H7 (cell line): ENCODE results near the gene EIF3J. TPM values are rescaled to one million over a fixed set of nuclear protein-coding genes. Genes with fewer than 3 reads are reported as not detected.
"Not testable (repeated sequence)": the region's sequence is repeated elsewhere in the genome, so short reads cannot be mapped to it uniquely, and the experiment has no call there.

ENCODE experiments used
- DNase-seq: peaks from one replicate; pipeline ENCODE4 v3.0.0; 2012
- H3K27me3 ChIP-seq: 2 replicates; pipeline ENCODE4 v1.6.0; 2011; ENCODE audit warnings: mild to moderate bottlenecking, low read length; ENCODE audit not compliant: control insufficient read depth, insufficient read depth
- H3K36me3 ChIP-seq: replicated peaks from 2 replicates; pipeline ENCODE4 v1.5.1; 2011; ENCODE audit warnings: low read length; ENCODE audit not compliant: control insufficient read depth, insufficient read depth
- H3K4me3 ChIP-seq: 2 replicates; pipeline ENCODE4 v1.5.1; 2011; ENCODE audit warnings: low read depth, mild to moderate bottlenecking, control low read depth, low read length, moderate library complexity; ENCODE audit not compliant: insufficient read depth
- total RNA-seq: library from RNA; depleted of rRNA; stranded (reverse); fragments of >200 nt; shearing (Covaris generic); gene quantifications from 2 replicates; pipeline ENCODE4 v1.2.3, GENCODE V29; 2014

EIF3J gene
- total RNA-seq, 1 experiment from 2014 or later, result 32.7 TPM

GRCh38 chr15:44554934-44555723 is 18.2 kb downstream of the EIF3J start:
- H3K36me3 ChIP-seq, result peaks cover 19% of the 10 kb centered on the region

GRCh38 chr15:44560926-44561325 is 24.0 kb downstream of the EIF3J start:
- peaks cover 53% of the 10 kb centered on the region for H3K36me3 ChIP-seq
- H3K4me3 ChIP-seq, DNase-seq: not testable (repeated sequence)

More at GRCh38 chr15:44554934-44555723, 18.2 kb downstream of the EIF3J start:
- no peaks in the 10 kb centered on the region for H3K27me3 ChIP-seq
- DNase-seq, result no peak
- H3K4me3 ChIP-seq, result no peak overlapping the region

GRCh38 chr15:44565387-44566154 is 28.6 kb downstream of the EIF3J start:
- DNase-seq, result no peak
- Histone ChIP-seq H3K27me3 (no peaks in the 10 kb centered on the region), H3K36me3 (peaks cover 48% of the 10 kb centered on the region), H3K4me3 (no peak overlapping the region)

More at GRCh38 chr15:44560926-44561325, 24.0 kb downstream of the EIF3J start:
- H3K27me3 ChIP-seq, result not testable (repeated sequence)

DNA sequence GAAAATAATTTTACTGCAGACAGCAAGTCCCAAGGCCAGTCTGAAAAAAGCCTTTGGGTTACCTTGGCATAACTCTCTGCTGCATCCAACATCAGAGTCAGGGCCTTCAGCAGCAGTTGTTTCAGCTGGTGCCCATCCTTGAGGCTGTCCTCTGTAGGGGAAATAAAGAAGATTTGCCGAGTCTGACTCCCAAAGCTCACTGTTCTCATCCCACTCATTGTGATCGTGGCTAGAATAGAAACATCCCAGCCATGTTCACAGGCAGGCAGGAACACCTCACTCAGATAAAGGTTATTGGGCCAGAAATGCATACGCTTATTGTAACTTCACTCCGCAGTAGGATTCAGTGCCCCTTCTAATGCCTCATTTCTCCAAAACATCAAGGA is 29.2 kb downstream of the EIF3J start:
- Histone ChIP-seq H3K27me3 (no peaks in the 10 kb centered on the region), H3K4me3 (no peak overlapping the region), H3K36me3 (peaks cover 44% of the 10 kb centered on the region)
- DNase-seq, result no peak

DNA sequence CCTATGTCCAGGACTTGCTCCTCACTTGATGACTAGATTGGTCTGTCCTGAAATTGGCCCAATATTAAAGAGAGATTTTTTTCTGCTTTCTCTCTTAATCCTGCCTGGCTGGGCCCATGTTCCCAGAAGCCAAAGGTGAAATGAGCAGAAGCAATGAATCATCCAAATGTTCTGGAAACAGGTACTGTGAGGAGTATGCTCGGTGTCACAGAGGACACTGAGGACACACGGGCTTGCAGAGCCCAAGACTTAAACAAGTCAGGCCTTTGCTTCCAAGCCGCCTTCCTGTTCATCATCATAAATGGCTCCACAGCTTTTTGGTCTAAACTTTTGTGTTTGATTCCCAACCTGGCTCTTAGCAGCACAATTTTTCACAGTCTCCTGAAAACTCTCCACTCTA is 31.4 kb downstream of the EIF3J start:
- Histone ChIP-seq H3K36me3 (peaks cover 33% of the 10 kb centered on the region), H3K27me3 (no peaks in the 10 kb centered on the region), H3K4me3 (no peak overlapping the region)
- DNase-seq, result no peak

- Histone ChIP-seq H3K4me3 (no peak overlapping the region), H3K36me3 (peaks cover 30% of the 10 kb centered on the region), H3K27me3 (no peaks in the 10 kb centered on the region)
- no peak for DNase-seq
These were observed 32.4 kb downstream of the EIF3J start for GRCh38 chr15:44569316-44569715.

DNA sequence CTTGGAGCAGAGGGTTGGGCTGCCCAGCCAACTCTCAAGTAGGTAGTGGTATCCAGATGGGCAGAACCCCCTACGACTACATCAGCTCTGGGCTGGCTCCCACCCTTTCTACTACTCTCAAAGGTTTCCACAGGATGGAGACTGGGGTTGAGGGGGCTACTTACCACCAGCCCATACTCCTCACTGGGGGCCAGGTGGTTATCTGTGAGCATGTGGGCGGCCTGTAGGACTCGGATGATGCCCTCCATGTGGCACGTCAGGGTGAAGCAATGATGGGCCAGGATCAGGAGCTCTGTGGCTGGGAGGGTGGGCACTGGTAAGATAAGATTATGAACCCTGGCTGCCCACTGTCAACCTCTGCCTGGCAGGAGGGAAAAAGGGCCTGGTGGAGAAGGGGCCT is 33.4 kb downstream of the EIF3J start:
- H3K4me3 ChIP-seq, result no peak overlapping the region
- H3K27me3 ChIP-seq, result no peaks in the 10 kb centered on the region
- H3K36me3 ChIP-seq, result peaks cover 19% of the 10 kb centered on the region
- no peak for DNase-seq

DNA sequence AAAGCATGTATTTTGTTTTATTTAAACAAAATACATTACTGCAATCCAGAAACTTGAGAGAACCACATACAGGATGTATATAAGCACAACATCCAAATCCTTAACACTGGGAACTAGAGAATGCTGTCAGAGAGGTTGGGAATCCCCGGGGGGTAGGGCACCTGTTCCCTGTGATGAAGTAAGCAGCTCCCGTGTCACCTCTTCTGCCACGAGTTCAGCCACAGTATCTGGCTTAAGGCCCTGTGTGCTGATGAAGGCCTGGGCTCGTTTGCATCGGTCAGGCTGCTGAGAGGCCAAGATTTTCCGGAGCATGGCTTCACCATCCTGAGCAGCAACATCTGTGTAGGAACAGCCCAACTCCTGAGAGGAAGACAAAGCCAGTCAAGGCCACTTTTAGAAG is 36.4 kb downstream of the EIF3J start:
- DNase-seq, result no peak
- Histone ChIP-seq H3K4me3 (no peak overlapping the region), H3K36me3 (peaks cover 6% of the 10 kb centered on the region), H3K27me3 (no peaks in the 10 kb centered on the region)

- H3K36me3 ChIP-seq, result peaks cover 6% of the 10 kb centered on the region
- H3K4me3 ChIP-seq, result no peak overlapping the region
- DNase-seq, result no peak
- no peaks in the 10 kb centered on the region for H3K27me3 ChIP-seq
These were observed 37.8 kb downstream of the EIF3J start for GRCh38 chr15:44574734-44575133.

DNA sequence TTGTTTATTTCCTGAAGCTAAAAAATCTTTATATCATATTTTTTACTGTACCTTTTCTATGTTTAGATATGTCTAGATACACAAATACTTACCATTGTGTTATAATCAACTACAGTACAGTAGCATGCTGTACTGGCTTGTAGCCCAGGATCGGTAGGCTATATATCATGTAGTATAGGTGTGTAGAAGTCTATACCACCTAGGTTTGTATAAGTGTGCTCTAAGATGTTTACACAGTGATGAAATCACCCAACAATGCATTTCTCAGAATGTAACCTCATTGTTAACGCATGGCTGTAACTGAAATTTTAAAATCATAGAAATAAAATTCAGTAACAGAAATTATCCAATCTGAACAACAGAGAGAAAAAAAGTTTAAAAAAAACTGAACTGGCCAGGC is 43.2 kb downstream of the EIF3J start:
- DNase-seq, result no peak
- Histone ChIP-seq H3K4me3 (no peak overlapping the region), H3K36me3 (peaks cover 10% of the 10 kb centered on the region), H3K27me3 (no peaks in the 10 kb centered on the region)

GRCh38 chr15:44584162-44584749 is 47.3 kb downstream of the EIF3J start:
- Histone ChIP-seq H3K36me3 (peaks cover 12% of the 10 kb centered on the region), H3K27me3 (no peaks in the 10 kb centered on the region), H3K4me3 (no peak overlapping the region)
- DNase-seq, result peak; percentile 63

DNA sequence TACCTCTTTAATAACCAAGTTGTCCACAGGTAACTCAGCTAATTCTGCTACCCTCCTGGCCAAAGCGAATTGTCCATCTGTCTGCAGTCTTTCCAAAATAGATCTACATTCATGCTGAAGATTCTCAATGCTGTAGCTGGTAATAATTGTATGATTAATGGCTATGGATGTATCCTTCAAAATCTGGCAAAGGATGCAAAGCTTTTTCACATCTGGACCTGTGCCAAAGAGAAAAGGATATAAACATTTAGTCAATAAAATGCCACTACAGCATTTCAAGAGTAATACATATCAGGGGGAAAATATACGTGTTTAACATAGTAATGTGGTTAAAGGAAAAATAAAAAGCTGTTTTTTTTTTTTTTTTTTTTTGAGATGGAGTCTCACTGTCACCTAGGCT is 48.7 kb downstream of the EIF3J start:
- Histone ChIP-seq H3K4me3 (no peak overlapping the region), H3K27me3 (no peaks in the 10 kb centered on the region), H3K36me3 (peaks cover 14% of the 10 kb centered on the region)
- DNase-seq, result no peak

DNA sequence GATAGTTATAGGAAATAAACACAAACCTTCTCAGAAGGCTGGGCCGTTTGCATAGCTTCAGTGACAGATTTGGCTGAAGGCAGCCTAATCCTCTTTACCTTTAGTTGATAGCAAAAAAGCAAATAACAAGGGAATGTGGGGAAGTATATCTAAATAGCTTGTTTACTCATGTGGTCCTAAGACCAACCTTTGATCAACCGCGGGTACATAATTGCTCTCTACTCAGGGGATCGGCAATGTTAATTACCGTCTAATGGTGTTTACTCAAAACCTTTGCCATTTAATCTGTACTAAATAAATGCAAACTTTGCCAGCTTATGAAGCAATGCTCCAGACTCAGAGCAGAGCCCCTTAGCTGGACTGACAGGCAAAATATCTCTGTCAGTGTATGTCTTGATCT is 51.6 kb downstream of the EIF3J start:
- Histone ChIP-seq H3K27me3 (no peaks in the 10 kb centered on the region), H3K36me3 (peaks cover 16% of the 10 kb centered on the region), H3K4me3 (no peak overlapping the region)
- no peak for DNase-seq

GRCh38 chr15:44591326-44591725 is 54.4 kb downstream of the EIF3J start:
- no peak overlapping the region for H3K4me3 ChIP-seq
- no peaks in the 10 kb centered on the region for H3K27me3 ChIP-seq
- peaks cover 18% of the 10 kb centered on the region for H3K36me3 ChIP-seq
- DNase-seq, result no peak
